Measurements from ENCODE around the gene PRSS22.

DNA sequence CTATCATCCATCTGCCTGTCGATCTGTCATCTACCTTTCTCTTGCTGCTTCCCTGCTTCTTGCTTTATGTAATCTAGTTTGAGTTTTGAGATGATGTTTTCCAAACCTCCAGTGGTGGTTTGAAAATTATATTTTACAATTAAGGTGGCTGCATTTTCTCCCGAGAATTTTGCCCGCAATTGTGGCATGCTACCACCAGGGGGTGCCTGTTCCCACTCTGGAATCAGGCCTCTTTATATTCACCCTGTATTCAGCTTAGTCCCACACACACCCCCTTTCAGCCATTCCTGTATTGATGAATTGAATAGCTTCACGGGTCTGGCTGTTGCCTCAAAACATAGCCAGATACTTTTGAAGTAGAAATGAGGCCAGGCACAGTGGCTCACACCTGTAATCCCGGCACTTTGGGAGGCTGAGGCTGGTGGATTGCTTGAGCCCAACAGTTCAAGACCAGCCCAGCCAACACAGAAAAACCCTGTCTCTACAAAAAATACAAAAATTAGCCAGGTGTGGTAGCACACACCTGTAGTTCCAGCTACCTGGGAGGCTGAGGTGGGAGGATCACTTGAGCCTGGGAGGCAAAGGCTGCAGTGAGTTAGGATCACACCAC lies 3.2 kb downstream of the PRSS22 start:
- TF ChIP-seq POLR2A (IDR thresholded peaks at IDR 0.05; ENCODE audit: low read length) (no peak), GATA1 (IDR thresholded peaks at IDR 0.05; ENCODE audit: low read depth, low read length) (no peak)
